Fibroblast of lung (primary cell): ENCODE measurements around the gene PKP3. TPM values are rescaled to one million over a fixed set of nuclear protein-coding genes. Genes with fewer than 3 reads are reported as not detected.

Experiments
- DNase-seq, 2 donors: peaks; one replicate each; pipeline versions ENCODE4 v3.0.0 to v3.0.0-alpha.2; 2010; ENCODE audit warnings: low read depth in 2 of 2
- H2AFZ ChIP-seq: 2 replicates; pipeline ENCODE4 v1.5.1; 2012; ENCODE audit warnings: low read length, control low read depth, inconsistent platforms
- H3K27ac ChIP-seq: 2 replicates; pipeline ENCODE4 v1.5.1; 2011; ENCODE audit warnings: low read length, control low read depth; ENCODE audit not compliant: insufficient read depth
- H3K27me3 ChIP-seq: 2 replicates; pipeline ENCODE4 v1.5.1; 2011; ENCODE audit warnings: mild to moderate bottlenecking, low read length; ENCODE audit not compliant: control insufficient read depth, insufficient read depth
- H3K36me3 ChIP-seq: 2 replicates; pipeline ENCODE4 v1.5.1; 2011; ENCODE audit warnings: low read length; ENCODE audit not compliant: control insufficient read depth, insufficient read depth
- H3K4me1 ChIP-seq: 2 replicates; pipeline ENCODE4 v1.5.1; 2011; ENCODE audit warnings: low read length; ENCODE audit not compliant: control insufficient read depth, insufficient read depth; ENCODE audit errors: extremely low read depth
- H3K4me2 ChIP-seq: 2 replicates; pipeline ENCODE4 v1.5.1; 2011; ENCODE audit warnings: low read length, control low read depth; ENCODE audit not compliant: insufficient read depth; ENCODE audit errors: extremely low read depth
- H3K4me3 ChIP-seq, 4 experiments: fragments of 200-600 bp in 1 of 4; sonication (generic) in 1 of 4; replicated peaks in 1 of 4; 2 replicates each; pipeline ENCODE4 v1.5.1; 2011 to 2016; ENCODE audit warnings: low read length in 4 of 4, low read depth in 3 of 4, mild to moderate bottlenecking in 3 of 4, control low read depth in 2 of 4, inconsistent platforms in 1 of 4, mixed read lengths in 1 of 4; ENCODE audit not compliant: insufficient read depth in 1 of 4; ENCODE audit errors: control extremely low read depth in 1 of 4
- H3K79me2 ChIP-seq: 2 replicates; pipeline ENCODE4 v1.5.1; 2012; ENCODE audit warnings: mild to moderate bottlenecking, low read length, inconsistent platforms; ENCODE audit not compliant: control insufficient read depth, insufficient read depth
- H3K9ac ChIP-seq: 2 replicates; pipeline ENCODE4 v1.5.1; 2011; ENCODE audit warnings: mild to moderate bottlenecking, low read length, control low read depth; ENCODE audit not compliant: insufficient read depth
- H3K9me3 ChIP-seq: 2 replicates; pipeline ENCODE4 v1.5.1; 2012; ENCODE audit warnings: low read depth, low read length; ENCODE audit not compliant: control insufficient read depth, insufficient read depth
- H4K20me1 ChIP-seq: 2 replicates; pipeline ENCODE4 v1.5.1; 2011; ENCODE audit warnings: low read length; ENCODE audit not compliant: control insufficient read depth, insufficient read depth; ENCODE audit errors: extremely low read depth
- EZH2 ChIP-seq: IDR thresholded peaks from 2 replicates; pipeline ENCODE4 v1.5.1; 2012; ENCODE audit warnings: low read length, control low read depth, mild to moderate bottlenecking; ENCODE audit errors: missing control alignments
- polyA plus RNA-seq, 2 donors: library from polyadenylated mRNA; depleted of rRNA in 1 of 2; stranded (reverse) in 1 of 2; unstranded in 1 of 2; fragments of >200 nt; gene quantifications; 2 replicates each; pipeline ENCODE4 v1.2.1, GENCODE V29; 2011 to 2012; ENCODE audit warnings: missing spikeins in 1 of 2
- total RNA-seq: library from RNA; depleted of rRNA; stranded (reverse); fragments of >200 nt; gene quantifications from 2 replicates; pipeline ENCODE4 v1.2.1, GENCODE V29; 2014
- TF ChIP-seq, protein P1 (sequence below), 2 donors: IDR thresholded peaks in 1 of 2; conservative IDR thresholded peaks in 1 of 2; 1 replicate in 1 of 2; 2 replicates in 1 of 2; pipeline ENCODE4 v1.5.1; 2011 to 2012; ENCODE audit warnings: low read length in 2 of 2, control low read depth in 1 of 2, inconsistent platforms in 1 of 2, low read depth in 1 of 2, mild to moderate bottlenecking in 1 of 2

The PKP3 gene
- total and polyA plus RNA-seq, 2 donors (not counting 1 experiment from before 2014, with no cell fraction given), result 0.17 to 0.83 TPM

DNA sequence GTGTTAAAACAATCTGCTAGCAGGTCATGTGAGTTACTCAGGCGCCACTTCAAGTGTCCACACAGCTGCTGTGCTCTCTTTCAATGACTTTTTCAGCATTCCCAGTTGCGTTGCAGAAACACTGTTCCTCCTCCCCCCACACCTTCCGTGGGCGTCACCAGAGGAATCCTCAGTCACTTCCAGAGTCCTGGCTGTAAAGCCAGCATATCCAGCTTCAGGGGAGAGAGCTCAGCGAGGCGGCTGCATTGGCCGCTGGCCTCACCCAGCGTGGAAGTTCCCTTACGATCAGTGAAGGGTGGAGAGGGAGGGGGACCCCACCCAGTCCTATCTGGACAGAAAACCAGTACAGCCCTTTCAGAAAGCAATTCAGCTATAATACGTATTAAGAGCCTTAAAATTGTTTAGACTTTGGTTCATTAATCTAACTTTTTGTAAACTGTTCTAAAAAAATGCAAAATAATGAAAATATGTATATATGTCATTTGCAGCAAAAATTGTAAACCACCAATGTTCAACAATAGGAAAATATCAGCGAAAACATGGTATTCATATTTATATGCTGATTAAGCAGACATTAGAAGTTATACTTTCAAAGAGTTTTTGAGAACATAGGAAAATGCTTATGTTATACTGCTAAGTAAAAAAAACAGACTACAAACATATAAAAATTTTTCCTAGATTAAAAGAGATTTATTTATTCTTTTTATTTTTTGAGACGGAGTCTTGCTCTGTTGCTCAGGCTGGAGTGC is 50.6 kb downstream of the PKP3 start:
- TF ChIP-seq, protein P1, sequence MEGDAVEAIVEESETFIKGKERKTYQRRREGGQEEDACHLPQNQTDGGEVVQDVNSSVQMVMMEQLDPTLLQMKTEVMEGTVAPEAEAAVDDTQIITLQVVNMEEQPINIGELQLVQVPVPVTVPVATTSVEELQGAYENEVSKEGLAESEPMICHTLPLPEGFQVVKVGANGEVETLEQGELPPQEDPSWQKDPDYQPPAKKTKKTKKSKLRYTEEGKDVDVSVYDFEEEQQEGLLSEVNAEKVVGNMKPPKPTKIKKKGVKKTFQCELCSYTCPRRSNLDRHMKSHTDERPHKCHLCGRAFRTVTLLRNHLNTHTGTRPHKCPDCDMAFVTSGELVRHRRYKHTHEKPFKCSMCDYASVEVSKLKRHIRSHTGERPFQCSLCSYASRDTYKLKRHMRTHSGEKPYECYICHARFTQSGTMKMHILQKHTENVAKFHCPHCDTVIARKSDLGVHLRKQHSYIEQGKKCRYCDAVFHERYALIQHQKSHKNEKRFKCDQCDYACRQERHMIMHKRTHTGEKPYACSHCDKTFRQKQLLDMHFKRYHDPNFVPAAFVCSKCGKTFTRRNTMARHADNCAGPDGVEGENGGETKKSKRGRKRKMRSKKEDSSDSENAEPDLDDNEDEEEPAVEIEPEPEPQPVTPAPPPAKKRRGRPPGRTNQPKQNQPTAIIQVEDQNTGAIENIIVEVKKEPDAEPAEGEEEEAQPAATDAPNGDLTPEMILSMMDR (conservative IDR thresholded peaks at IDR 0.05 in 1 of 2, IDR thresholded peaks at IDR 0.05 in 1 of 2; ENCODE audit: low read depth in 1 of 2, low read length in 2 of 2), result no peak
- no peak for TF ChIP-seq EZH2
- peak overlapping the region; percentile 21 for H3K4me2 ChIP-seq
- peaks cover 3% of the 10 kb centered on the region for H3K79me2 ChIP-seq
- peak overlapping the region; percentile 37 for H2AFZ ChIP-seq
- H3K27ac ChIP-seq, result no peak overlapping the region
- peak; percentile 19 to 34 for DNase-seq
- H3K4me3 ChIP-seq, result no peak overlapping the region
- H3K36me3 ChIP-seq, result no peaks in the 10 kb centered on the region
- no peak overlapping the region for H3K9ac ChIP-seq
- peaks cover 2% of the 10 kb centered on the region for H3K27me3 ChIP-seq
- peaks cover 2% of the 10 kb centered on the region for H3K4me1 ChIP-seq
- no peaks in the 10 kb centered on the region for H3K9me3 ChIP-seq
- no peaks in the 10 kb centered on the region for H4K20me1 ChIP-seq

DNA sequence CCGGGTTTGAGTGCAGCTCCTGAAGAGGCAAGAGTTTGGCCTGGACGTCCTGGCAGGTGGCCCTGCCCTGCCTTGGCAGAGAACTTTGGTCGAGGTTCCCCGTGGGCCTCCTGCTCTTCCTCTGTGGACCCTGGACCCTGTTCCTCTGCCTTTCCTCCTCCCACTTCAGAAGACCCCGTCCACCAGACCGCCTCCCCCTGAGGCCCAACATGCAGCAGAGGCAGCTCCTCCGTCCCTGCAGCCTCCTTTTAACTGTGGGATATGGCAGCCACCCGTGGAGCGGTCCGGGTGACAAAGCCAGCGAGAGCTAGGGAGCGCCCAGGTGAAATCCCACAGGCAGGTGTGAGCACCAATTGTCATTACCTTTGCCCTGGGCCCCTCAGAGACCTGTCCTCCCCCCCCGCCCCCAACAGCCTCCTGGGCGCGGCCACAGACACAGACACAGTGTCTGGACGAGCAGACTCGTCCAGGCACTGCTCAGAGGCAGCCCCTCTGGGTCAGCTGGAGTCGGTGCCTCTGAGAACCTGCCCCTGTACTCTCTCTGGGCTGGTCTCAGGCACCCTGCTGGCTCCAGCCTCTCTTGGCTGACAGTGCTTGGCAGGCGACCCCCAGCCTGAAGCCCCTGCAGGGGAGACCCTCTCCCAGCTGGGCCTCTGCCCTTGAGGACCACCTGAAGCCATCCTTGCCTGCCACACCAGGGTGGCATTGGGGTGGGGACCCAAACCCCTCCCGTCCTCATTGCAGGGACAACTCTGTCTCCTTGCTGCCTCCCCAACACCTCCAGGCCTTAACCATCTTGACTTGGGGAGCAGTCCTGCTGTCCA is 52.0 kb downstream of the PKP3 start:
- no peaks in the 10 kb centered on the region for H4K20me1 ChIP-seq
- H3K9me3 ChIP-seq, result no peaks in the 10 kb centered on the region
- DNase-seq, result no peak
- peaks cover 2% of the 10 kb centered on the region for H3K27me3 ChIP-seq
- TF ChIP-seq EZH2, result no peak
- TF ChIP-seq, protein P1 (conservative IDR thresholded peaks at IDR 0.05 in 1 of 2, IDR thresholded peaks at IDR 0.05 in 1 of 2; ENCODE audit: low read depth in 1 of 2, low read length in 2 of 2), result no peak
- H3K36me3 ChIP-seq, result no peaks in the 10 kb centered on the region
- no peak overlapping the region for H3K9ac ChIP-seq
- H3K27ac ChIP-seq, result no peak overlapping the region
- H2AFZ ChIP-seq, result no peak overlapping the region
- H3K4me3 ChIP-seq, result no peak overlapping the region
- H3K4me2 ChIP-seq, result no peak overlapping the region
- H3K79me2 ChIP-seq, result peaks cover 11% of the 10 kb centered on the region
- peaks cover 2% of the 10 kb centered on the region for H3K4me1 ChIP-seq

DNA sequence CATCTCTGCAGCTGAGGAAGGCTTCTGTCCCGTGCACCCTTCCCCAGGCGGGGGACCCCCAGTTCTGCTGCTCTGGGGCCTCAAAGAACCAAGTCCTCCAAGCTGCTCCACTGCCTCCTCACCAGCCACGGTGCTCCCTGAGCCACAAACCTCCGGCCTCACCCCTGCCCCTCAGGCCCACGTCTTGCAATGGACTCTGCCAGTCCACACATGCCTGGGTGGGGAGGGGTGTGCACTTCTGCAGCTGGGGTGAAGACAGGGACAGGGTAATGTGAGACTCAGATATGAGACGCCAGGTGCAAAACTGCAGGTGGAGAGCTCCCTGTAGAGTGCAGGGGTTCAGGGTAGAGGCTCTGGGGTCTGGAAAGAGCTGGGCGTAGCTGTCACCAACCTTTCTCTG is 52.9 kb downstream of the PKP3 start:
- Histone ChIP-seq H3K9me3 (no peaks in the 10 kb centered on the region), H2AFZ (no peak overlapping the region), H4K20me1 (no peaks in the 10 kb centered on the region), H3K4me1 (peaks cover 4% of the 10 kb centered on the region), H3K27me3 (no peaks in the 10 kb centered on the region), H3K9ac (no peak overlapping the region), H3K4me3 (no peak overlapping the region), H3K36me3 (no peaks in the 10 kb centered on the region), H3K79me2 (peaks cover 19% of the 10 kb centered on the region), H3K27ac (no peak overlapping the region), H3K4me2 (no peak overlapping the region)
- no peak for DNase-seq
- no peak for TF ChIP-seq EZH2
- TF ChIP-seq, protein P1 (conservative IDR thresholded peaks at IDR 0.05 in 1 of 2, IDR thresholded peaks at IDR 0.05 in 1 of 2; ENCODE audit: low read depth in 1 of 2, low read length in 2 of 2), result no peak
